Astrocyte (in vitro differentiated cells and primary cell): Measurements from ENCODE around the gene CYP2E1.

Experiments used
- CTCF ChIP-seq: IDR thresholded peaks from 2 replicates; pipeline ENCODE4 v1.5.1; 2011; ENCODE audit warnings: low read depth, mild to moderate bottlenecking, inconsistent platforms, low read length, moderate library complexity; ENCODE audit not compliant: insufficient read depth
- EZH2 ChIP-seq: IDR thresholded peaks from 2 replicates; pipeline ENCODE4 v1.6.1; 2012; ENCODE audit warnings: mild to moderate bottlenecking, low read length, inconsistent platforms; ENCODE audit not compliant: insufficient read depth

GRCh38 chr10:133557381-133557780, 30.2 kb downstream of the CYP2E1 start:
- TF ChIP-seq CTCF (no peak), EZH2 (no peak)
